ENCODE data around the gene FKBP3. TPM values are rescaled to one million over a fixed set of nuclear protein-coding genes. Genes with fewer than 3 reads are reported as not detected.

Gene FKBP3
- total RNA-seq, 4 donors from 2014 or later = 28.5 to 68.1 (median 31.3) TPM

GRCh38 chr14:45068396-45068795 is 65.9 kb downstream of the FKBP3 start:
- Histone ChIP-seq H3K4me3 (no peak overlapping the region), H3K9me3 (no peaks in the 10 kb centered on the region), H3K27ac (replicated peaks in 1 of 4) (no peak overlapping the region), H3K36me3 (peaks cover 0 to 27% (median 8%) of the 10 kb centered on the region in 4 donors), H3K27me3 (no peaks in the 10 kb centered on the region), H3K4me1 (peaks cover 6 to 18% (median 15%) of the 10 kb centered on the region in 4 donors)
- DNase-seq (ENCODE audit: extremely low spot score) = no peak
- TF ChIP-seq CTCF (IDR thresholded peaks at IDR 0.05) (no peak), POLR2AphosphoS5 (IDR thresholded peaks at IDR 0.05) (no peak), POLR2A (IDR thresholded peaks at IDR 0.05; ENCODE audit: low read depth) (no peak)
- intact Hi-C loops (cut with DNase I) = no loop called here
- 81% methylated on average over 3 of the region's 3 CpGs for WGBS

- H3K4me1 ChIP-seq = peaks cover 6 to 18% (median 15%) of the 10 kb centered on the region in 4 donors
- H3K4me3 ChIP-seq = no peak overlapping the region
- no peaks in the 10 kb centered on the region for H3K9me3 ChIP-seq
- H3K27ac ChIP-seq (replicated peaks in 1 of 4) = no peak overlapping the region
- DNase-seq (ENCODE audit: extremely low spot score) = no peak
- TF ChIP-seq POLR2AphosphoS5 (IDR thresholded peaks at IDR 0.05) (no peak), POLR2A (IDR thresholded peaks at IDR 0.05; ENCODE audit: low read depth) (no peak), EP300 (IDR thresholded peaks at IDR 0.05) (no peak), CTCF (IDR thresholded peaks at IDR 0.05) (no peak)
- WGBS = 93% methylated on average over 3 of the region's 3 CpGs
- H3K36me3 ChIP-seq = peaks cover 0 to 17% (median 8%) of the 10 kb centered on the region in 4 donors
- intact Hi-C loops (cut with DNase I) = no loop called here
- H3K27me3 ChIP-seq = no peaks in the 10 kb centered on the region
Observed at GRCh38 chr14:45066667-45067066, 67.6 kb downstream of the FKBP3 start.

- H3K4me3 ChIP-seq = no peak overlapping the region
- no peaks in the 10 kb centered on the region for H3K9me3 ChIP-seq
- TF ChIP-seq CTCF (IDR thresholded peaks at IDR 0.05) = no peak
- no peak for TF ChIP-seq POLR2AphosphoS5 (IDR thresholded peaks at IDR 0.05)
- TF ChIP-seq POLR2A (IDR thresholded peaks at IDR 0.05; ENCODE audit: low read depth) = no peak
- TF ChIP-seq EP300 (IDR thresholded peaks at IDR 0.05) = no peak
- intact Hi-C loops (cut with DNase I) = no loop called here
- peaks cover 0 to 17% (median 6%) of the 10 kb centered on the region in 4 donors for H3K36me3 ChIP-seq
- peaks cover 6 to 18% (median 15%) of the 10 kb centered on the region in 4 donors for H3K4me1 ChIP-seq
- no peak for DNase-seq (ENCODE audit: extremely low spot score)
- WGBS = 45% methylated on average over 2 of the region's 2 CpGs
- H3K27me3 ChIP-seq = no peaks in the 10 kb centered on the region
- peak overlapping the region in 2 of 4 donors; percentile 48 to 49 for H3K27ac ChIP-seq (replicated peaks in 1 of 4)
Observed at GRCh38 chr14:45065956-45066355, 68.3 kb downstream of the FKBP3 start.

Small RNA genes within 50 kb of the gene (small RNA-seq; reads per million reads assigned to genes)
- gene RF00151 (0 to 0.37 (median 0) reads per million in 3 donors), gene SNORD127 (11,254 to 13,282 (median 11,349) reads per million in 3 donors)

Other genes with a start within 250 kb of the FKBP3 start
- gene KLHL28, start 172.5 kb downstream of the FKBP3 start, total RNA-seq = 10 to 100 TPM in 1 of 4 donors, 1 to 10 TPM in 3; 7.6 to 10.8 (median 8.9) TPM
- 10 to 100 TPM; 11.8 to 17.9 (median 14.9) TPM for gene TOGARAM1, start 172.3 kb downstream of the FKBP3 start, total RNA-seq
- 10 to 100 TPM; 11.7 to 33.6 (median 16.8) TPM for gene PRPF39, start 50.4 kb downstream of the FKBP3 start, total RNA-seq
- 1 to 10 TPM; 2.6 to 7.1 (median 3.2) TPM for gene FANCM, start 1.4 kb upstream of the FKBP3 start, total RNA-seq
- 10 to 100 TPM; 10.8 to 20.8 (median 12.7) TPM for gene MIS18BP1, start 118.7 kb upstream of the FKBP3 start, total RNA-seq